Muscle layer of colon (tissue), 2 donors: Measurements from ENCODE around the gene HTR1A.

Experiments
- H3K27ac ChIP-seq: one replicate; pipeline ENCODE4 v1.7.0; 2013; ENCODE audit warnings: low read depth, mild to moderate bottlenecking, low read length, moderate library complexity
- H3K27me3 ChIP-seq, 2 donors: one replicate each; pipeline ENCODE4 v1.7.0; 2013; ENCODE audit warnings: low read length in 2 of 2, mild to moderate bottlenecking in 2 of 2; ENCODE audit not compliant: insufficient read depth in 2 of 2, control insufficient read depth in 1 of 2
- H3K36me3 ChIP-seq: one replicate; pipeline ENCODE4 v1.7.0; 2013; ENCODE audit warnings: mild to moderate bottlenecking, low read length; ENCODE audit not compliant: insufficient read depth
- H3K4me1 ChIP-seq: one replicate; pipeline ENCODE4 v1.7.0; 2013; ENCODE audit warnings: mild to moderate bottlenecking, low read length; ENCODE audit not compliant: insufficient read depth
- H3K4me3 ChIP-seq, 2 donors: one replicate each; pipeline ENCODE4 v1.7.0; 2013; ENCODE audit warnings: low read length in 2 of 2, low read depth in 1 of 2, mild to moderate bottlenecking in 1 of 2, moderate library complexity in 1 of 2
- H3K9ac ChIP-seq: one replicate; pipeline ENCODE4 v1.7.0; 2013; ENCODE audit warnings: low read length
- H3K9me3 ChIP-seq: one replicate; pipeline ENCODE4 v1.7.0; 2013; ENCODE audit warnings: mild to moderate bottlenecking, low read length
- donor health status: abdominal sarcoma.
- donor health status: Adenocarcinoma of cecum.

HTR1A gene

DNA sequence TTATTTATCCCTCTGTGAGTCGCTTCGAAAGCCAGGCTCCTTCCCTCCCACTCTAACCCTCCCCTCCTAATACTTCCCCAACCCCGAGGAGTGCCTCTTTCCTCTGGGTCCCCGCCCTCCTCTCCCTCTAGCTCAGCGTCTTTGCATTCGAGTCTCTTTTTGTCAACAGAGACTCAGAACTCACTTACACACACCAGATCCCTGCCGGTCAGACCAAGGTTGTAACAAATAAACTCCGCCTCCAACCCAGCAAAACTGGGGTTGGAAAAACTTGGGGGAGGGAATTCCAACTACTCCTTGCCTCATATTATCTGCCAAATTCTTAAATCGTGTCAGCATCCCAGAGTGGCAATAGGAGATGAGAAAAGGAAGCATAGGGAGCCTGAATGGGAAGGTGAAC, at the start of gene HTR1A:
Gene HTR1A, minus strand, starts transcription at position 167 of the 400 bp plus-strand sequence. CDS start 726 bp downstream, outside the sequence.
- no peaks in the 10 kb centered on the region for H3K36me3 ChIP-seq
- H3K4me1 ChIP-seq, result no peaks in the 10 kb centered on the region
- H3K9ac ChIP-seq, result no peak within 1 kb of the TSS
- H3K27me3 ChIP-seq, result peaks cover 0 to 21% of the 10 kb centered on the region in 2 donors
- no peak within 1 kb of the TSS for H3K27ac ChIP-seq
- no peak within 1 kb of the TSS for H3K4me3 ChIP-seq
- no peaks in the 10 kb centered on the region for H3K9me3 ChIP-seq

DNA sequence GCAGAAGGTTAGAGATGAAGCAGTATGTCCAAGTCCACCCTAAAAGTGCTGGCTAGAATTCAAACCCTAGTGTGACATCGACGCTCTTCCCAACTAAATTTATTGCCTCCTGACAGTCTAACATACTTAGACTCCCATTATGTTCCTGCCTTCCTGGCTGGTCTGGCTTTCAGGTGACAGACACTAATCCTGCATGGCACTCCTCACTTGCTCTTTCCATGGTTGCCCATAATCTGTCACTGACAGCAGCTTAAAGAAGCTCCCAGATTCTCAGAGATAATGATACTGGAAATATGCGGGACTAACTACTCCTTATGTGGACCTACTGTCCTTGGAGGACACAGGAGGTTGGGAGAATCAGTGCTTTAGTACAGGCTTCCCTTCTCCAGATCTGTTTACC, 41.7 kb upstream of the HTR1A start:
- no peak overlapping the region for H3K27ac ChIP-seq
- H3K9me3 ChIP-seq, result no peaks in the 10 kb centered on the region
- H3K9ac ChIP-seq, result no peak overlapping the region
- H3K27me3 ChIP-seq, result no peaks in the 10 kb centered on the region
- no peak overlapping the region for H3K4me3 ChIP-seq
- no peaks in the 10 kb centered on the region for H3K4me1 ChIP-seq
- H3K36me3 ChIP-seq, result no peaks in the 10 kb centered on the region

DNA sequence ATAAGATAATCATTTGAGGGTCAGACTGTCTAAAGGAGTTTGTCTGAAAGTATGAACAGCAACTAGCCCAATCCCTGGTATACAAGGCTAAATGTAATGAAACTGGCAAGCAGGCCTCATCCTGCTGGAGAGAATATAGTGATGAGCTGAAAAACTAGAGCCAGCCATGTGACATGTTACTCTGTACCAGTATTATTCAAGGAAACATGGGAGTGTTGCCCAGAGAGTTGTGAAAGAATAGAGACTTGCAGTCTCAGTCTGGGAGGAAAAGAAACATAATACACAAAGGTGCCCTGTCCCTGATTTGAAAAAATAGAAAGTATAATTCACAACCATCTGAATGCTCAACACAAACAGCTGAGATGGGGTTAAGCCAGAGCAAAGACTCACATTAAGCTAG, 37.9 kb upstream of the HTR1A start:
- no peaks in the 10 kb centered on the region for H3K4me1 ChIP-seq
- no peak overlapping the region for H3K27ac ChIP-seq
- no peak overlapping the region for H3K4me3 ChIP-seq
- no peak overlapping the region for H3K9ac ChIP-seq
- no peaks in the 10 kb centered on the region for H3K27me3 ChIP-seq
- no peaks in the 10 kb centered on the region for H3K36me3 ChIP-seq
- H3K9me3 ChIP-seq, result no peaks in the 10 kb centered on the region

DNA sequence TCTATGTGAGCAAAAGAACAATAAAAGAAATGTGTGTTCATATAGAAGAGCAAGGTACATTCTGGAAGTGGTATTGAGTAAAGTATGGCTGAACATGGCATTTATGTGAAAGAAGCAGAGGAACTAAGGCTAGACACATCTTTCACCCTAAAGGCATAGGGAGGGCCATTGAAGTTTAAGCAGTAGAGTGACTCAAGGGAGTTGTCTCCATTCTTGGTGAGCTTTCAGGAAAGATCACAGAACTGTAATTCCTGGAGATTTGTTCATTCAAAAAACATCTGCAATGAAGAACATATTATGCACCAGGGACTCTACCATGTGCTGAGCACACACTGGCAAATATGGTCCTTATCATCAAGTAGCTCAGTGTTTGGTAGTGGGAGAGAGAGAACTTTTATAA, 24.8 kb upstream of the HTR1A start:
- Histone ChIP-seq H3K9me3 (no peaks in the 10 kb centered on the region), H3K36me3 (no peaks in the 10 kb centered on the region), H3K4me3 (no peak overlapping the region), H3K27me3 (no peaks in the 10 kb centered on the region), H3K4me1 (no peaks in the 10 kb centered on the region), H3K9ac (no peak overlapping the region), H3K27ac (no peak overlapping the region)

DNA sequence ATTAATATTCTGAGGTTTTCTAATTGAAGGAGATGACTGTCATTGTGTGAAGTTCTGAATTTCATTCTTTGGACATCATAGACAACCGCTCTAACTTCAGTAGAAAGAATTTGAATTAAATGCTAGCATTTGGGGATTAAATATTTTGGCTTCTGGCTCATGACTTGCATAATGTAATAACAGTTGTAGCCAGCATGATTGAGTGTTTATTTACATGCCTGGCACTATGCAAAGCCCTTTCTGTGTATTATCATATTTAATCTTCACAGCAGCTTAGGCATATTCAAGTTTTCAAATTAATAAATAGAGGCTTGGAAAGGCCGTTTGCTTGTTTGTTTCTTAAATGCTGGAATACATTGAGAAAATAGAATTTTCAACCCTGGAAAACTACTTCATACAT, 19.6 kb upstream of the HTR1A start:
- Histone ChIP-seq H3K9ac (no peak overlapping the region), H3K27me3 (no peaks in the 10 kb centered on the region), H3K27ac (no peak overlapping the region), H3K9me3 (no peaks in the 10 kb centered on the region), H3K4me1 (no peaks in the 10 kb centered on the region), H3K36me3 (no peaks in the 10 kb centered on the region), H3K4me3 (no peak overlapping the region)

DNA sequence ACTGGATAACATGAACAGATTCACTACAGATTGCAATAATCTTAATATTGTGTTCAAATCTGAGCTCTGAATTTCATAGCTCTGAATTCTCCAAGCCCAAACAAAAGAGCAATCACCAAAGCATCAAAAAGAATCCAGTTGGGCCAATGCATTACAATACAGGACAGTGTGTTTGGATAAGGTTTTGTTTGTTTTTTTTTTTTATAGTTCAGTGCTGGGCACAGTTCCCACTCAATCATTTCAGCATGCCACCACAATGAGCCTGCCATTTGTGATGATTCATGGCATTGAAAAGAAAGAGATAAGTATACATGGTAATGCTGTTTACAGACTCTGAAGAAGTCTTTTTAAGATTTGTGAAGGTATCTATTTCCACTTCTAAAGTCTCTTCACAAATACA, 1.7 kb upstream of the HTR1A start:
- H3K36me3 ChIP-seq, result no peaks in the 10 kb centered on the region
- H3K27me3 ChIP-seq, result peaks cover 0 to 21% of the 10 kb centered on the region in 2 donors
- H3K4me3 ChIP-seq, result no peak overlapping the region
- no peaks in the 10 kb centered on the region for H3K4me1 ChIP-seq
- H3K9ac ChIP-seq, result no peak overlapping the region
- no peak overlapping the region for H3K27ac ChIP-seq
- no peaks in the 10 kb centered on the region for H3K9me3 ChIP-seq

DNA sequence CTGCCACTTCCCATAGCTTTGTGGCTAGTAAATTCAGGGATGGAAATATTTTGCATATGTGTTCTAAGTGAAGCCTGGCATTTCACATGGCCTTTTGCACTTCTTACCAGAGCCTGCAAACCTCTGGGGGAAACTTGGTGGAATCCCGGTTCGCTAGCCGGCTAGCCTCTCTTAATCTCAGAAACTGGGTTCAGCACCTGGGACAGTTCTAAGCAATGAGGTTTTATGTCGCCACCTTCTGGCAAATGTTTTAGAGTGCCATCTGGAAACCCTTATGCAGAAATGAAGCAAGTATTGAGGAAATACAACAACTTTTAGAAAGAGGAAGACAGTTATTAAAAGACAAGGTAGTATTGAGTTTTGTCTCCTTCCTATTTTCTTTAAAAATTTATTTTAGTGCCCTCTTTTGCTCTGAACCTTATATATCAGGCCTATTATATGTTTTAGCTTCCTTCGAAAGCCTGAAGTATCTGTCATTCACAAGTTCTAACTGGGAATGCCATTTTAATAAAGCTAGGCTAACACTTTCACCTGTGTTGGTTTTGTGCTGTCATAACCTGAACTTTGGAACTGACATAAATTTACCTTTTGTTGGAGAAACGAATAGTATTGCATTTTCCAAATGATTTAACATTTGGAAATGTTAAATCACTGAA, 963 bp upstream of the HTR1A start:
- Histone ChIP-seq H3K9ac (no peak overlapping the region), H3K4me1 (no peaks in the 10 kb centered on the region), H3K4me3 (no peak overlapping the region), H3K27me3 (peaks cover 0 to 21% of the 10 kb centered on the region in 2 donors), H3K36me3 (no peaks in the 10 kb centered on the region), H3K9me3 (no peaks in the 10 kb centered on the region), H3K27ac (no peak overlapping the region)

DNA sequence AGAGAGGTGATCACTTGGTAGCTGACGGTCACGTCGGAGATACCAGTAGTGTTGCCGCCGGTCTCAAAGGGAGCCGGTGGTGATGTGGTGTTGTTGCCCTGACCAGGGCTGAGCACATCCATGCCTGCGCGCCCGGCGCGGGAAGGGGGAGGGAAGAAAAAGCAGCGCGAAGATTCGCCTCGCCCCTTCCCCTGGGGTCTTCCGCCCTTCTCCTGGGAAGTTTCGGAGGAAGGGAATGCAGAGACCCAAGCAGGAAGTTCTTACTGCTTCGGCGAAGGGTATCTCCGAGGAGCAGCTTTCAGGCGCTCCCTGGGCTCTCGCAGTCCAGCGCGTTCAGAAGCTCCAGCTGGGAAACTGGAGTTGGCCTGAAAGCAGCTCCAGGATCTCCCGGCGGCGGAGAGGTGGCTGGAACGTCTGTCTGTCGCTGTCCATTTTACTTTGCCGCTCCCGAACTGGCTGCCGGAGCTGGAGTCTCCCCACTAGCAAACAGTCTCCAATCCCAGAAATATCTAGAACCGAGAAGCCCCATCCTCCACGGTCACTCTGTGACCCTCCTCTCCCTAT, 565 bp downstream of the HTR1A start:
- H3K4me3 ChIP-seq, result no peak overlapping the region
- no peaks in the 10 kb centered on the region for H3K36me3 ChIP-seq
- no peaks in the 10 kb centered on the region for H3K4me1 ChIP-seq
- H3K9ac ChIP-seq, result no peak overlapping the region
- peaks cover 0 to 21% of the 10 kb centered on the region in 2 donors for H3K27me3 ChIP-seq
- H3K9me3 ChIP-seq, result no peaks in the 10 kb centered on the region
- H3K27ac ChIP-seq, result no peak overlapping the region

DNA sequence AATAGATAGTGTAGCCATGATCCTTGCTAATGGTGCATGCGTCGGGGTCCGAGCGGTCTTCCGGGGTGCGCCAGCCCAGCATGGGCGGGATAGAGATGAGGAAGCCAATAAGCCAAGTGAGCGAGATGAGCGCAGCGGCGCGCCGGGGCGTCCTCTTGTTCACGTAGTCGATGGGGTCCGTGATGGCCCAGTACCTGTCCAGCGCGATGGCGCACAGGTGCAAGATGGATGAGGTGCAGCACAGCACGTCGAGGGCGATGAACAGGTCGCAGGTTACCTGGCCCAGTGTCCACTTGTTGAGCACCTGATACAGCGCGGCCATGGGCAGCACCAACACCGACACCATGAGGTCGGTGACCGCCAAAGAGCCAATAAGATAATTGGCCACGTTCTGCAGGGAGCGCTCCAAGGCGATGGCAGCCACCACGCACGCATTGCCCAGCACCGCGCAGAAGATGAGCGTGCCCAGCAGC, 1.1 kb downstream of the HTR1A start:
- no peak overlapping the region for H3K27ac ChIP-seq
- H3K27me3 ChIP-seq, result peaks cover 0 to 21% of the 10 kb centered on the region in 2 donors
- H3K9ac ChIP-seq, result no peak overlapping the region
- H3K4me1 ChIP-seq, result no peaks in the 10 kb centered on the region
- H3K4me3 ChIP-seq, result no peak overlapping the region
- no peaks in the 10 kb centered on the region for H3K36me3 ChIP-seq
- H3K9me3 ChIP-seq, result no peaks in the 10 kb centered on the region

DNA sequence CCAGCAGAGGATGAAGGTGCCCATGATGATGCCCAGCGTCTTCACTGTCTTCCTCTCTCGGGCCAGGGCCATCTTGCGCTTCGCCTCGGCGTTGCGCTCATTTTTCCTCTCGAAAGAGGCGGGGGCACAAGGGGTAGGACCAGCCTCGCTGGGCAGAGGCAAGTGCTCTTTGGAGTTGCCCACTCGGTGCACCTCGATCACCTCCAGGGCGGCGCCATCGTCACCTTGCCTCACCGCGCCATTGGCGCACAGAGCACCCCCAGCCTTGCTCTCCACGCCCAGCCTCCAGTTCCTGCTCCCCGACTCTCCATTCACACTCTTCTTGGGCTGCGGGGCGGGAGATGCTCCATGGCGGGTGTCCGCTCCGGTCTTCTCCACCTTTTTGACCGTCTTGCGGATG, 1.6 kb downstream of the HTR1A start:
- peaks cover 0 to 21% of the 10 kb centered on the region in 2 donors for H3K27me3 ChIP-seq
- no peak overlapping the region for H3K4me3 ChIP-seq
- H3K9ac ChIP-seq, result no peak overlapping the region
- H3K9me3 ChIP-seq, result no peaks in the 10 kb centered on the region
- no peaks in the 10 kb centered on the region for H3K4me1 ChIP-seq
- no peak overlapping the region for H3K27ac ChIP-seq
- H3K36me3 ChIP-seq, result no peaks in the 10 kb centered on the region

DNA sequence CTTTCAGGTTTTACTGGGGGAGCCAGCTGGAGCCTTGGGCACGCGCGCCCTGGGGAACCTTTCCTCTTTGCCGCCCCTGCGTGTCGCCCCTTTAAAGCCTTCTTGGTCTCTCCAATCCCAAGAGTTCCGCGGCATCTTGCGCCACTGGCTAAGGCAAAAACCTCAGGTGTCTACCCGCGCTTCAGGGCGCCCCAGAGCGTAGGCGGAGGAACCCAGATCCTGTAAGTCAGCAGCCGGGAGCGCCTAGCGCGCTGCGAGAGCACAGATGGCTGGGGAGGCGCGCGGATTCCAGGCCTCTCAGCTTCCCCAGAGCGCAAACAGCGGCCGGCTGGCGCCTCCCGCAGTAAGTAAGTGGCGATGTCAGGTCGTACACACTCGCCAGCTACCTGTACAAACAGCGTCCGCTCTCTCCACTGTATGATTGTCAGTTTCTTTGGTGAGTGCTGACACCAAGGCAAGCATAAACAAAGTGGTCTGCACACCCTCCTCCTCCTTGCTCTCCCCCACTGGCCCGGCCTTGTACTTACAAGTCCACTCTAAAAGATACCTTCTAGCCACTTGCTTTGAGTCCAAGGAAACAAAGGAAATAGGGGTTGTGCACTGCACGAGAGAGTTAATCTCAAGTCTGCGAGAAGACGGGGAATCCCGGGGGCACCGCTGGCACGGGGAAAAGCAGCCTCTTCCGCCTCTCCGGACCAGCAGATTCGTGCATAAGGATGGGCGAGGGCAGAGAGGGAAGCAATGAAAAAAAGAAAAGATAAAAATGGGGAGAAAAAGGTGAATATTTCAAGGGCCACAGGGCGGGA, 2.9 kb downstream of the HTR1A start:
- Histone ChIP-seq H3K27ac (no peak overlapping the region), H3K9me3 (no peaks in the 10 kb centered on the region), H3K27me3 (peaks cover 0 to 21% of the 10 kb centered on the region in 2 donors), H3K4me3 (no peak overlapping the region), H3K9ac (no peak overlapping the region), H3K36me3 (no peaks in the 10 kb centered on the region), H3K4me1 (no peaks in the 10 kb centered on the region)
